Measurements from ENCODE around the gene KCNH1.

- TF ChIP-seq CTCF (IDR thresholded peaks at IDR 0.05; ENCODE audit: insufficient read depth, low read depth, low read length) = no peak
- TF ChIP-seq EZH2 (IDR thresholded peaks at IDR 0.05; ENCODE audit: insufficient read depth, low read length) = no peak
These were observed 20.4 kb downstream of the KCNH1 start for GRCh38 chr1:211113566-211113965.

Measured in astrocyte (in vitro differentiated cells and primary cell).